ENCODE measurements around the gene MS4A1. TPM values are rescaled to one million over a fixed set of nuclear protein-coding genes. Genes with fewer than 3 reads are reported as not detected.

MS4A1 gene
- total RNA-seq, 1 donor from 2014 or later, result 2,024 TPM

DNA sequence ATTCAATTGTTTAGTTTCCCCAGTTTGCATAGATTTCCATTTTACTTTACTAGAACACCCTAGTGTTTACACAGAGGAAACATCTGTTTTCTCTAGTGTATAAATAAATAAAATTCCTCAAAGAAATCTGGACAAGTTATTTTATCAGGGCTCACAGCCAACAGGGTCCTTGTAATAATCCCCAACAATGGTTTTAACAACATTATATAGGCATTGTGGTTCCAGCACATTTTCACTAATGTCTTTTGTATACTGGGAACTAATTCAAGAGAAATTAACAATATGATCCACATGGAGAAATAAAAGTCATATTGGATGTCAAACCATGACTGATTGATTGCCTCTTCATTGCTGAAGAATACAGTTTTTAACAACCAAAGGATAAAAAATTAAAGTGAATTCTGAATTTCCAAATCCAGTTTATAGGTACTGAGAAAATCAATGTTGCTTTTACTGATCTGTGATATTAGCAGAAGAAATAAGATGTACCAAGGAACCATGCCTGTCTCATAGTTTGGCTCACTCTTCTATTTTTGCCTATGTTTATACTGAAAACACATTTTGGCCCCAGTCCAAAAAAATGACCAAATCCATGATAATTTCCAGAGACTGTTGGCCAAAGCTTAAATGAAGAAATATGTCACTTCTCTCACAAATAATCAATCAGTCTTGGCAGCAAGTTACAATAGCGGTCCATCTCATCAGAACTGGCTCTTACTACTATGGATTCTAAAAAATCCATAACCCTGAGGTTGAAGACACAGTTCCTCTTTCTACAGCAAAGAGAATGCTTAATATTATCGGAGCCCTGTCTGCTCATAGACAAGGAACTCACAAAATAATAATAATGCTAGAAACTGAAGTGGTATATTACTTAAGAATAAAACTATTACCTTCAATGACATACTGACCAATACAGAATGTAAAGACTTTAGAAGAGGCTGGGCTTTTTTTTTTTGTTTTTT, 58.1 kb downstream of the MS4A1 start:
- ChIA-PET CTCF (interaction anchor here (1.0 kb wide), 1 partner anchor 150 kb away, joined by 3 read pairs; no protein-coding TSS in a partner anchor), POLR2A (interaction anchor here (0.6 to 0.7 kb wide), 2 partner anchors 37 to 343 kb away, joined by 5 to 9 read pairs; no protein-coding TSS in a partner anchor)
- Mint-ChIP-seq H3K4me1 (peaks cover 14% of the 10 kb centered on the region), H3K27me3 (peaks cover 4% of the 10 kb centered on the region), H3K9me3 (no peaks in the 10 kb centered on the region), H3K36me3 (ENCODE audit: low read depth) (no peaks in the 10 kb centered on the region), H3K4me3 (no peak overlapping the region), H3K27ac (no peak overlapping the region)
- DNase-seq (no peak), ATAC-seq (ENCODE audit: low read depth) (no peak)
- TF ChIP-seq, protein P1, sequence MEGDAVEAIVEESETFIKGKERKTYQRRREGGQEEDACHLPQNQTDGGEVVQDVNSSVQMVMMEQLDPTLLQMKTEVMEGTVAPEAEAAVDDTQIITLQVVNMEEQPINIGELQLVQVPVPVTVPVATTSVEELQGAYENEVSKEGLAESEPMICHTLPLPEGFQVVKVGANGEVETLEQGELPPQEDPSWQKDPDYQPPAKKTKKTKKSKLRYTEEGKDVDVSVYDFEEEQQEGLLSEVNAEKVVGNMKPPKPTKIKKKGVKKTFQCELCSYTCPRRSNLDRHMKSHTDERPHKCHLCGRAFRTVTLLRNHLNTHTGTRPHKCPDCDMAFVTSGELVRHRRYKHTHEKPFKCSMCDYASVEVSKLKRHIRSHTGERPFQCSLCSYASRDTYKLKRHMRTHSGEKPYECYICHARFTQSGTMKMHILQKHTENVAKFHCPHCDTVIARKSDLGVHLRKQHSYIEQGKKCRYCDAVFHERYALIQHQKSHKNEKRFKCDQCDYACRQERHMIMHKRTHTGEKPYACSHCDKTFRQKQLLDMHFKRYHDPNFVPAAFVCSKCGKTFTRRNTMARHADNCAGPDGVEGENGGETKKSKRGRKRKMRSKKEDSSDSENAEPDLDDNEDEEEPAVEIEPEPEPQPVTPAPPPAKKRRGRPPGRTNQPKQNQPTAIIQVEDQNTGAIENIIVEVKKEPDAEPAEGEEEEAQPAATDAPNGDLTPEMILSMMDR (IDR thresholded peaks at IDR 0.05), result no peak
- intact Hi-C loops (cut with micrococcal nuclease), result loop anchor here (2.0 kb wide), 1 partner anchor 15 kb away; no protein-coding TSS in a partner anchor

DNA sequence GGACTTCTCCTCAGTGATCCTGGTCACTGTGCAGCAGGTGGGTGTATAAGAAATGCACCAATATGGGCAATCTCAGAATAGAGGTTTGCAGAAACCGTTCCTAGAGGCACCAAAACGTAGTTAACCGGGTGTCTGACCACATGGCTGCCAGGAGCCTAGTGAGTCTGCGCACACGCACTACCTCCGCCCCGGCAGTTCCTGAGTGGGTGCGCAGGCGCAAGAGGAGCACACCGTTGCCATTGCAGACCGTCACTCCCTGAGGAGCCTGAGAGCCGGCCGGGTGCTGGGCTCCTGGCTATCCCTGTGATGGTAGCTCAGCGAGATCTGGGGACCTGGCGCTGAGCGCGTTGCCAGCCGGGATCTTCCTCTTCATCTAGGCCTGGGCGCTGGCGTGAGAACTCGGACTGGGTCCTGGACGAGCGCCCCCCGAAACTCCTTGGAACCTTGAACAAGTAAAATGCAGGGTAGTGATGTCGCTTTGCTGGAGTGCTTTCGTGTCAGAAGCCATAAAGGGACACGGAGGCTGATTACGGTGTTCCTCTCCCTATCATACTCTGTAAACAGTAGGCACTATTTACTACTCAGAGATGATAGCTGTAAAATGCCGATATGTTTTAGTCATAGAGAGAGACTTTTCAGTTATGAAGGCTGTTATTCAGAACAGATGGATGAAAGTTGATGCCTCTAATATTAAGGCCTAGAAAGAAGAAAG, 59.7 kb downstream of the MS4A1 start, which contains the start of gene MS4A13:
Gene MS4A13, plus strand, starts transcription at position 249 of the 712 bp plus-strand sequence. CDS start 2,692 bp downstream, outside the sequence.
- TF ChIP-seq, protein P1 (IDR thresholded peaks at IDR 0.05), result no peak
- Mint-ChIP-seq H3K4me1 (peaks cover 14% of the 10 kb centered on the region), H3K4me3 (no peak within 1 kb of the TSS), H3K36me3 (ENCODE audit: low read depth) (no peaks in the 10 kb centered on the region), H3K27ac (no peak within 1 kb of the TSS), H3K27me3 (peaks cover 5% of the 10 kb centered on the region), H3K9me3 (no peaks in the 10 kb centered on the region)
- POLR2A ChIA-PET, result no interaction called here
- DNase-seq (no peak), ATAC-seq (ENCODE audit: low read depth) (no peak)
- intact Hi-C loops (cut with micrococcal nuclease), result loop anchor here (2.0 kb wide), 1 partner anchor 16 kb away; no protein-coding TSS in a partner anchor
- CTCF ChIA-PET, result no interaction called here

Other genes starting within 250 kb of the MS4A1 start
- gene MS4A4E, start 212.7 kb upstream of the MS4A1 start, total RNA-seq, result not detected in 2 replicates
- 0.20 and 1.4 TPM in 2 replicates for gene MS4A4A, start 175.2 kb upstream of the MS4A1 start, total RNA-seq
- gene MS4A6E, start 128.6 kb upstream of the MS4A1 start, total RNA-seq, result not detected in 2 replicates
- 43.1 and 51.1 TPM in 2 replicates for gene MS4A7, start 77.3 kb upstream of the MS4A1 start, total RNA-seq
- 4.6 and 4.9 TPM in 2 replicates for gene MS4A14, start 59.4 kb upstream of the MS4A1 start, total RNA-seq
- not detected in 2 replicates for gene MS4A5, start 26.3 kb upstream of the MS4A1 start, total RNA-seq
- gene MS4A12, start 36.9 kb downstream of the MS4A1 start, total RNA-seq, result not detected in 2 replicates
- gene MS4A13, start 59.5 kb downstream of the MS4A1 start, total RNA-seq, result not detected in 2 replicates
- gene MS4A8, start 243.8 kb downstream of the MS4A1 start, total RNA-seq, result not detected in 2 replicates

All from activated B cell treated with CpG ODN at 0.5 μM for 24 hours (primary cell).